Body of pancreas (tissue), 4 donors: ENCODE results near the gene PRDM15. TPM values are rescaled to one million over a fixed set of nuclear protein-coding genes. Genes with fewer than 3 reads are reported as not detected.
A peak's percentile ranks its signal among the peaks of the same experiment; 100 is the strongest.

Experiments used
- ATAC-seq: fragments of 150-250 bp; one replicate; pipeline ENCODE4 v1.9.1; 2016
- DNase-seq, 4 donors: peaks; one replicate each; pipeline ENCODE4 v3.0.0-alpha.2; 2019
- H3K27ac ChIP-seq, 4 donors: fragments of 200-600 bp; sonication (generic); 1 replicate in 3 of 4; 2 replicates in 1 of 4; pipeline versions ENCODE4 v1.5.1 to v1.6.1; 2016 to 2019; ENCODE audit warnings: mild to moderate bottlenecking in 1 of 4, mixed read lengths in 1 of 4, moderate library complexity in 1 of 4
- H3K27me3 ChIP-seq, 2 donors: fragments of 200-600 bp; sonication (generic); one replicate each; pipeline ENCODE4 v1.6.0; 2016; ENCODE audit warnings: mild to moderate bottlenecking in 1 of 2
- H3K36me3 ChIP-seq, 2 donors: fragments of 200-600 bp; sonication (generic); replicated peaks in 1 of 2; 2 replicates each; pipeline ENCODE4 v1.5.1; 2016; ENCODE audit warnings: low read depth in 2 of 2; ENCODE audit not compliant: insufficient read depth in 1 of 2
- H3K4me1 ChIP-seq: fragments of 200-600 bp; sonication (generic); one replicate; pipeline ENCODE4 v1.6.0; 2016
- H3K4me3 ChIP-seq, 2 donors: fragments of 200-600 bp; sonication (generic); 1 replicate in 1 of 2; 2 replicates in 1 of 2; pipeline ENCODE4 v1.5.1; 2016 to 2019
- H3K9me3 ChIP-seq, 3 donors: fragments of 200-600 bp; sonication (generic); 1 replicate in 2 of 3; 2 replicates in 1 of 3; pipeline ENCODE4 v1.5.1; 2016
- POLR2A ChIP-seq, 3 donors: fragments of 450-650 bp; IDR thresholded peaks; one replicate each; pipeline ENCODE4 v1.6.1; 2016; ENCODE audit warnings: antibody characterized with exemption in 3 of 3, mild to moderate bottlenecking in 2 of 3
- WGBS, 2 donors: methylation state at CpG; one replicate each; pipeline ENCODE4 v1.1.5; 2017; 5-methylcytosine and 5-hydroxymethylcytosine counted together
- intact Hi-C: fragments of 100-400 bp; cut with DNase I; formaldehyde crosslinking; loops from one replicate; pipeline ENCODE4 v1.15.1; 2023
- total RNA-seq, 2 donors: library from RNA; depleted of rRNA; stranded (reverse); fragments of >200 nt; gene quantifications; one replicate each; pipeline ENCODE4 v1.1.0, GENCODE V29; 2016
- TF ChIP-seq, protein P1 (sequence below), 7 experiments: fragments of 450-650 bp in 4 of 7; fragments of 200-600 bp in 3 of 7; sonication (generic) in 3 of 7; IDR thresholded peaks; one replicate each; pipeline ENCODE4 v1.5.1; 2016 to 2019; ENCODE audit warnings: antibody characterized with exemption in 7 of 7

The PRDM15 gene
- total RNA-seq, 2 donors from 2014 or later = 3.1 to 6.9 TPM

- Histone ChIP-seq H3K36me3 (no peaks in the 10 kb centered on the region), H3K27ac (no peak overlapping the region), H3K9me3 (no peaks in the 10 kb centered on the region), H3K4me3 (no peak overlapping the region), H3K27me3 (no peaks in the 10 kb centered on the region), H3K4me1 (peaks cover 8% of the 10 kb centered on the region)
- DNase-seq (no peak), ATAC-seq (no peak)
- intact Hi-C loops = no loop called here
- 87 to 90% methylated on average over 15 of the region's 15 CpGs for WGBS, 2 donors
- TF ChIP-seq, protein P1, sequence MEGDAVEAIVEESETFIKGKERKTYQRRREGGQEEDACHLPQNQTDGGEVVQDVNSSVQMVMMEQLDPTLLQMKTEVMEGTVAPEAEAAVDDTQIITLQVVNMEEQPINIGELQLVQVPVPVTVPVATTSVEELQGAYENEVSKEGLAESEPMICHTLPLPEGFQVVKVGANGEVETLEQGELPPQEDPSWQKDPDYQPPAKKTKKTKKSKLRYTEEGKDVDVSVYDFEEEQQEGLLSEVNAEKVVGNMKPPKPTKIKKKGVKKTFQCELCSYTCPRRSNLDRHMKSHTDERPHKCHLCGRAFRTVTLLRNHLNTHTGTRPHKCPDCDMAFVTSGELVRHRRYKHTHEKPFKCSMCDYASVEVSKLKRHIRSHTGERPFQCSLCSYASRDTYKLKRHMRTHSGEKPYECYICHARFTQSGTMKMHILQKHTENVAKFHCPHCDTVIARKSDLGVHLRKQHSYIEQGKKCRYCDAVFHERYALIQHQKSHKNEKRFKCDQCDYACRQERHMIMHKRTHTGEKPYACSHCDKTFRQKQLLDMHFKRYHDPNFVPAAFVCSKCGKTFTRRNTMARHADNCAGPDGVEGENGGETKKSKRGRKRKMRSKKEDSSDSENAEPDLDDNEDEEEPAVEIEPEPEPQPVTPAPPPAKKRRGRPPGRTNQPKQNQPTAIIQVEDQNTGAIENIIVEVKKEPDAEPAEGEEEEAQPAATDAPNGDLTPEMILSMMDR (IDR thresholded peaks at IDR 0.05) = no peak
- no peak for TF ChIP-seq POLR2A (IDR thresholded peaks at IDR 0.05)
These were observed 94.6 kb downstream of the PRDM15 start for GRCh38 chr21:41784456-41785102.

DNA sequence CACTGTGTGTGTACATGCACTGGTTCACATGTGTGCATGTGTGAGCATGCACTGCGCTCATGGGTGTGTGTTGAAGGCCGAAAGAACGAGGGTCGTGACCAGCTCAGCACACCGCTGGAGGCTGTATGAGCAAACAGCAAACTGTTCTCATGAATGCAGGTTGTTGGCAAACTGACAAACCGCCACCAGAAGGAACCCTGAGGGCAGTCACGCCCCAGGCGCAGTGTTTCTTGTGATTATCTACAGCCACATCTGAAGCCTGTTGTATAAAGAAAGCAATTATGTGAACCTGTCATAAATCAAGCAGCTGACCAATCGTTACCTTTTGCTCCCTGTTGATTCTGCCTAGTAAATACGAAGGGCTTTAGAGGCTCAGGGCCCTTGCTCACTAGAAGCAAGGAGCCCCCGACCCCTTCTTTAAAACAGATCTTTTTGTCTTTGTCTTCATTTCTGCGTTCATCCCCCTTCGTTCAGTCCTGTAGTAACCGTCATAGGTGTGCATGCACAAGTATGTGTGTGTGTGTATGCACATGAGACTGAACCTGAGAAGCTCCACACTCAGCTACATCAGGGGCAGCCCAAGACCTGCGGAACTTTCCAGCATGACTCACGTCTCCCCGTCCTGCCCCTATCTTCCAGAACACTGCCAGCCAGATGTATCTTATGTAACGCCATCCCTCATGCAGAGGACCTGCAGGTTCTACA lies 95.5 kb downstream of the PRDM15 start:
- H3K4me1 ChIP-seq = peaks cover 9% of the 10 kb centered on the region
- no peaks in the 10 kb centered on the region for H3K36me3 ChIP-seq
- no peaks in the 10 kb centered on the region for H3K9me3 ChIP-seq
- H3K27me3 ChIP-seq = no peaks in the 10 kb centered on the region
- WGBS, 2 donors = 24 to 46% methylated on average over 15 to 18 of the region's 18 CpGs
- TF ChIP-seq POLR2A (IDR thresholded peaks at IDR 0.05) = no peak
- TF ChIP-seq, protein P1 (IDR thresholded peaks at IDR 0.05) = no peak
- H3K27ac ChIP-seq = no peak overlapping the region
- ATAC-seq (no peak), DNase-seq (peak; percentile 48 to 74 (median 68))
- intact Hi-C loops = no loop called here
- no peak overlapping the region for H3K4me3 ChIP-seq

- no peak for TF ChIP-seq POLR2A (IDR thresholded peaks at IDR 0.05)
- TF ChIP-seq, protein P1 (IDR thresholded peaks at IDR 0.05) = no peak
- H3K36me3 ChIP-seq = no peaks in the 10 kb centered on the region
- H3K27me3 ChIP-seq = no peaks in the 10 kb centered on the region
- peaks cover 27% of the 10 kb centered on the region for H3K4me1 ChIP-seq
- no peak overlapping the region for H3K4me3 ChIP-seq
- DNase-seq (no peak), ATAC-seq (no peak)
- no peak overlapping the region for H3K27ac ChIP-seq
- intact Hi-C loops = no loop called here
- no peaks in the 10 kb centered on the region for H3K9me3 ChIP-seq
- WGBS, 2 donors = 60 to 67% methylated on average over 2 of the region's 2 CpGs
These were observed 98.1 kb downstream of the PRDM15 start for GRCh38 chr21:41781050-41781410.

DNA sequence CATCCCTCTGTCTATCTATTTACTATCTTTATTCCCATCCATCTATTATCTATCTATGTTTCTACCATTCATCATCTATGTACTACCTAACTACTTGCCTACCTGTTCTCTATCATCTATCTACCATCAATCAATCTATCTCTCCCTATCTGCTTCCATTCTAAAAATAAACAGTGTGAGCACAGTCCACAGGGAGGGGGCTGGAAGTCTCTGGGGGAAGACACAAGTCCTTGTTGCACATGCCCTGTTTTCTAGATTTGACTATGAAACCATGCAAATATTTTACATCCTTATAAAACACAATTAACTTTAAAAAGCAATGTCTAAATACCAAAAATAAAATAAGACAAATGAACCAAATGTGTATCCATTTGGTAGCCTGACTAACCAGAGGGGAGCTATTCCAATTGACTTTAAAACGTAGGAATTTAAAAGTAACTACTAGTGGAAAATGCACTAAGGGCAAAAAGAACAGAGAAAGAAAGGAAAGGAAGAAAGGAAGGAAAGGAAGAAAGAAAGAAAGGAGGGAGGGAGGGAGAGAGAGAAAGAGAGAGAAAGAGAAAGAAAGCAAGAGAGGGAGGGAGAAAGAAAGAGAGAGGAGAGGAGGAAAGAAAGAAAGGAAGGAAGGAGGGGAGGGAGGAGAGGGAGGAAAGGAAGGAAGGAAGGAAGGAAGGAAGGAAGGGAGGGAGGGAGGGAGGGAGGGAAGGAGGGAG lies 98.7 kb downstream of the PRDM15 start:
- no peaks in the 10 kb centered on the region for H3K27me3 ChIP-seq
- peaks cover 27% of the 10 kb centered on the region for H3K4me1 ChIP-seq
- ATAC-seq (no peak), DNase-seq (no peak)
- H3K36me3 ChIP-seq = no peaks in the 10 kb centered on the region
- intact Hi-C loops = no loop called here
- TF ChIP-seq, protein P1 (IDR thresholded peaks at IDR 0.05) = no peak
- TF ChIP-seq POLR2A (IDR thresholded peaks at IDR 0.05) = no peak
- H3K27ac ChIP-seq = no peak overlapping the region
- WGBS, 2 donors = 75 to 76% methylated on average over 1 of the region's 1 CpG
- no peak overlapping the region for H3K4me3 ChIP-seq
- H3K9me3 ChIP-seq = no peaks in the 10 kb centered on the region
